NCI-H2107 (cell line): ENCODE results near the gene ACOT8.

ENCODE experiments used
- DNase-seq: peaks from one replicate; lab custom pipeline; 2025; lab: John Stamatoyannopoulos, UW

ACOT8 gene

GRCh38 chr20:45792317-45793118 is 64.7 kb downstream of the ACOT8 start:
- DNase-seq, result no peak
